Peyer's patch (tissue), 4 donors: ENCODE results near the gene AGBL4. TPM values are rescaled to one million over a fixed set of nuclear protein-coding genes. Genes with fewer than 3 reads are reported as not detected.

ENCODE experiments used
- DNase-seq, 3 donors: peaks; one replicate each; pipeline ENCODE4 v3.0.0-alpha.2; 2017 to 2019
- H3K27ac ChIP-seq, 4 donors: fragments of 200-600 bp; sonication (generic); one replicate each; pipeline ENCODE4 v1.5.1; 2016 to 2019
- H3K27me3 ChIP-seq, 2 donors: fragments of 200-600 bp; sonication (generic); one replicate each; pipeline ENCODE4 v1.5.1; 2019
- H3K36me3 ChIP-seq, 3 donors: fragments of 200-600 bp; sonication (generic); one replicate each; pipeline ENCODE4 v1.5.1; 2016 to 2019
- H3K4me1 ChIP-seq, 4 donors: fragments of 200-600 bp; sonication (generic); one replicate each; pipeline ENCODE4 v1.5.1; 2016 to 2019
- H3K4me3 ChIP-seq, 4 donors: fragments of 200-600 bp; sonication (generic); 1 replicate in 3 of 4; 2 replicates in 1 of 4; pipeline ENCODE4 v1.5.1; 2016 to 2019; ENCODE audit warnings: mild to moderate bottlenecking in 1 of 4
- H3K9me3 ChIP-seq, 4 donors: fragments of 200-600 bp; sonication (generic); one replicate each; pipeline ENCODE4 v1.5.1; 2016 to 2019; ENCODE audit warnings: mild to moderate bottlenecking in 1 of 4
- CTCF ChIP-seq, 6 experiments: fragments of 450-650 bp in 4 of 6; fragments of 200-600 bp in 2 of 6; sonication (generic) in 1 of 6; IDR thresholded peaks; one replicate each; pipeline ENCODE4 v1.5.1; 2017 to 2019; ENCODE audit warnings: antibody characterized with exemption in 6 of 6, mild to moderate bottlenecking in 3 of 6, moderate library complexity in 1 of 6
- POLR2A ChIP-seq, 2 donors: fragments of 450-650 bp; IDR thresholded peaks; one replicate each; pipeline ENCODE4 v1.5.1; 2017; ENCODE audit warnings: antibody characterized with exemption in 2 of 2, mild to moderate bottlenecking in 2 of 2, moderate library complexity in 2 of 2
- total RNA-seq, 4 donors: library from RNA; depleted of rRNA; stranded (reverse); fragments of >200 nt; gene quantifications; one replicate each; pipeline ENCODE4 v1.1.0, GENCODE V29; 2016

The AGBL4 gene
- total RNA-seq, 4 donors from 2014 or later, result 2.5 TPM; not detected in 3

- TF ChIP-seq CTCF (IDR thresholded peaks at IDR 0.05), result no peak
- no peak for TF ChIP-seq POLR2A (IDR thresholded peaks at IDR 0.05)
- Histone ChIP-seq H3K4me1 (no peaks in the 10 kb centered on the region), H3K36me3 (no peaks in the 10 kb centered on the region), H3K27me3 (no peaks in the 10 kb centered on the region), H3K27ac (no peak overlapping the region), H3K9me3 (no peaks in the 10 kb centered on the region), H3K4me3 (no peak overlapping the region)
- no peak for DNase-seq
These were observed 1307.8 kb downstream of the AGBL4 start for GRCh38 chr1:48715921-48716320.

- no peak for DNase-seq
- no peaks in the 10 kb centered on the region for H3K4me1 ChIP-seq
- H3K4me3 ChIP-seq, result no peak overlapping the region
- TF ChIP-seq CTCF (IDR thresholded peaks at IDR 0.05) (no peak), POLR2A (IDR thresholded peaks at IDR 0.05) (no peak)
- no peaks in the 10 kb centered on the region for H3K27me3 ChIP-seq
- no peaks in the 10 kb centered on the region for H3K36me3 ChIP-seq
- H3K27ac ChIP-seq, result no peak overlapping the region
- no peaks in the 10 kb centered on the region for H3K9me3 ChIP-seq
These were observed 1312.8 kb downstream of the AGBL4 start for GRCh38 chr1:48710915-48711314.

GRCh38 chr1:48710318-48710717 lies 1313.4 kb downstream of the AGBL4 start:
- DNase-seq, result no peak
- no peaks in the 10 kb centered on the region for H3K27me3 ChIP-seq
- H3K36me3 ChIP-seq, result no peaks in the 10 kb centered on the region
- no peaks in the 10 kb centered on the region for H3K9me3 ChIP-seq
- no peak for TF ChIP-seq POLR2A (IDR thresholded peaks at IDR 0.05)
- no peak for TF ChIP-seq CTCF (IDR thresholded peaks at IDR 0.05)
- H3K27ac ChIP-seq, result no peak overlapping the region
- H3K4me1 ChIP-seq, result no peaks in the 10 kb centered on the region
- H3K4me3 ChIP-seq, result no peak overlapping the region

GRCh38 chr1:48704736-48705135 lies 1319.0 kb downstream of the AGBL4 start:
- DNase-seq, result no peak

GRCh38 chr1:48701445-48701844 lies 1322.3 kb downstream of the AGBL4 start:
- no peak overlapping the region for H3K27ac ChIP-seq
- H3K27me3 ChIP-seq, result no peaks in the 10 kb centered on the region
- H3K4me3 ChIP-seq, result no peak overlapping the region
- H3K4me1 ChIP-seq, result no peaks in the 10 kb centered on the region
- H3K36me3 ChIP-seq, result no peaks in the 10 kb centered on the region
- DNase-seq, result no peak
- TF ChIP-seq POLR2A (IDR thresholded peaks at IDR 0.05), result no peak
- TF ChIP-seq CTCF (IDR thresholded peaks at IDR 0.05), result no peak
- no peaks in the 10 kb centered on the region for H3K9me3 ChIP-seq

More at GRCh38 chr1:48704736-48705135, 1319.0 kb downstream of the AGBL4 start:
- no peaks in the 10 kb centered on the region for H3K4me1 ChIP-seq
- H3K27ac ChIP-seq, result no peak overlapping the region
- TF ChIP-seq CTCF (IDR thresholded peaks at IDR 0.05), result no peak
- TF ChIP-seq POLR2A (IDR thresholded peaks at IDR 0.05), result no peak
- H3K9me3 ChIP-seq, result no peaks in the 10 kb centered on the region
- no peak overlapping the region for H3K4me3 ChIP-seq
- H3K27me3 ChIP-seq, result no peaks in the 10 kb centered on the region
- H3K36me3 ChIP-seq, result no peaks in the 10 kb centered on the region
